Activated naive CD4-positive, alpha-beta T cell treated with Interleukin-2 at 50 U/mL for 16 hours (primary cell): Measurements from ENCODE around the gene RAMP1.

ENCODE experiments used
- DNase-seq: peaks from one replicate; pipeline ENCODE4 v3.0.0-alpha.2; 2020

Gene RAMP1

GRCh38 chr2:237877576-237878307 is 18.3 kb downstream of the RAMP1 start:
- no peak for DNase-seq

GRCh38 chr2:237878321-237879057 is 19.1 kb downstream of the RAMP1 start:
- DNase-seq: no peak

GRCh38 chr2:237879058-237879430 is 19.6 kb downstream of the RAMP1 start:
- no peak for DNase-seq

GRCh38 chr2:237879991-237880560 is 20.7 kb downstream of the RAMP1 start:
- DNase-seq: no peak

- DNase-seq: no peak
Observed at GRCh38 chr2:237882510-237883481, 23.4 kb downstream of the RAMP1 start.

GRCh38 chr2:237883951-237884446 is 24.6 kb downstream of the RAMP1 start:
- DNase-seq: no peak

- DNase-seq: no peak
Observed at GRCh38 chr2:237884681-237885080, 25.3 kb downstream of the RAMP1 start.

GRCh38 chr2:237885111-237885930 is 25.9 kb downstream of the RAMP1 start:
- no peak for DNase-seq

GRCh38 chr2:237885931-237886684 is 26.7 kb downstream of the RAMP1 start:
- DNase-seq: no peak

- no peak for DNase-seq
Observed at GRCh38 chr2:237886685-237887481, 27.5 kb downstream of the RAMP1 start.

- no peak for DNase-seq
Observed at GRCh38 chr2:237888389-237888788, 29.0 kb downstream of the RAMP1 start.

- no peak for DNase-seq
Observed at GRCh38 chr2:237889016-237889415, 29.6 kb downstream of the RAMP1 start.

- no peak for DNase-seq
Observed at GRCh38 chr2:237889811-237890210, 30.4 kb downstream of the RAMP1 start.

GRCh38 chr2:237892478-237892877 is 33.1 kb downstream of the RAMP1 start:
- no peak for DNase-seq

GRCh38 chr2:237892984-237893595 is 33.7 kb downstream of the RAMP1 start:
- no peak for DNase-seq

- no peak for DNase-seq
Observed at GRCh38 chr2:237894396-237894979, 35.1 kb downstream of the RAMP1 start.

- DNase-seq: no peak
Observed at GRCh38 chr2:237894986-237895543, 35.6 kb downstream of the RAMP1 start.

- no peak for DNase-seq
Observed at GRCh38 chr2:237895544-237896506, 36.4 kb downstream of the RAMP1 start.
